Loucy (cell line): ENCODE measurements around the gene MAN1C1.

Experiments
- CTCF ChIP-seq: fragments of 200-600 bp; sonication (generic); conservative IDR thresholded peaks from 2 replicates; pipeline ENCODE4 v1.5.1; 2014; ENCODE audit warnings: mild to moderate bottlenecking, antibody characterized with exemption, low read length
- EZH2phosphoT487 ChIP-seq: fragments of 200-600 bp; IDR thresholded peaks from 2 replicates; pipeline ENCODE4 v1.6.1; 2018; ENCODE audit warnings: antibody characterized with exemption, mild to moderate bottlenecking, moderate library complexity, borderline replicate concordance

DNA sequence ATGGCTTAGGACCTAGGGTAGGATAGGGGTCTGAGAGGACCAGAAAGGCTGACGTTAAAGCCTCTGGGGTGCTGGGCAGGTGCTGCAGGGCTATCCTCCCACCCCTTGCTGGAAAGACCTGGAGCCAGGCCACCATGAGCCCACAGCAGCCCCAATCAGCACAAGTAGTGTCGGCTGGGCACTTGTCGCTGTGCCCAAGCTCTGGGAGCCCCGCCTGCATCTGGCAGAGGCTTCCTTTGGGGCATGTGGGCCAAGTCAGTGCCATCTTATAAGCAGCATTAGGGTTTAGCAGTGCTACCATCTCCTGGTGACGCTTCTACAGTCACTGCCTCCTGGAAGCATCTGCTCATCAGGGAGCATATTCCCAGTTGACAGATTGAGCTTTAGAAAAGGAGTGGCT lies 31.3 kb downstream of the MAN1C1 start:
- TF ChIP-seq CTCF (no peak), EZH2phosphoT487 (no peak)
